Limb (tissue), 2 donors: Measurements from ENCODE around the gene LCLAT1.
"Not testable (repeated sequence)": the region's sequence is repeated elsewhere in the genome, so short reads cannot be mapped to it uniquely, and the experiment has no call there.

Experiments
- DNase-seq, 2 donors: peaks; one replicate each; pipeline ENCODE4 v3.0.0-alpha.2; 2016; ENCODE audit errors: extremely low spot score in 2 of 2

The LCLAT1 gene

DNA sequence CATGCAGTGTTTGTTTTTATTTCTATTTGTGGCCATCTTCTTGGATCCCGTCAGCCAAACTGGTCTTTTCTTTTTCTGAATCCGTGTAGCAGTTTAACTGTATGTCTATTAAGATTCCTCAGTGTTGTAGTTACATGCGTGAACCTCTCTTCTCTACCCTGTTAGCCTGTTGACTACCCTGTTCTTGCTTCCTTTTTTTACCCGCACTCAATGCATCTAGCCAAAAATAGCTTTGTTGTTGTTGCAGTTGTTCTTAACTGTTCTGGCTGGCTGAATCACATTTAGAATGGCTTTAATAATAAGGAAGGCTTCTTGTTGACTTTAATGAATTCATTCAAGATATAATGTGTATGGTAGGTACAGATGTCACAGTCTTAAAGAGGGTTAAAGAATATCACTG lies 137.1 kb downstream of the LCLAT1 start:
- no peak for DNase-seq

GRCh38 chr2:30588994-30589393 lies 141.9 kb downstream of the LCLAT1 start:
- no peak for DNase-seq

DNA sequence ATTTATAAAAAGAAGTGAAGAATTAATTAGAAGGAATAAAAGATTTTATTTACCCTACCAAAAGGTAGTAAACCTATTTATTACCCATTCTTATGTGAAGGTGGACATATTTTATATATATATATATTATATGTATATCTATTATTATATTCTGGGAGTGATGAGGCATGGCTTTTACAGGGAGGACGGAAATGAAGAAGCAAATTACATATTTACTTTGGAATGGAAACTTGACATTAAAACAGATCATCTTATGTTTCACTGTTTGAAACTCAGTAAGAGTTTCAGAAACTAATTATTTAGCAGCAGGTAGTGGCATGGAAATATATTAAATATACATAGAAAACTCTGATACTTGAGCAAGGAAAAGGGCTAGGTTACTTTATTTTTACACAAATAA lies 143.4 kb downstream of the LCLAT1 start:
- no peak for DNase-seq

DNA sequence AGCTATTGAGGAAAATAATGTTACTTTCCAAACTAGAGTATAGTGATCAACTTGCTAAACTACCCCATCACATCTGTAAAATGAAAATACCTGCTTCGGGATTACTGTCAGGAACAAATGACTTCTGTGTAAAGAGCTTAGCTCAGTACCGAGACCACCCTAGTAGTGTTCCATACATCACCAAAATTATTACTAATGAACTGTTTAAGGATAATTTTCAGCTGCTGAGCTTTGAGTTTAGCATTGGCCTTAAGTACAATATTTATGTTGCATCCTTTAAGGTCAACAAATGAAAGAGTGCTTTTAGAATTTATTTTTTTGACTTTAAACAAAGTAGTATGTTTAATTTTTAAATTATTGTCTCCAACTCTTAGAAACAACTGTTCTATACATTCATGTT lies 144.1 kb downstream of the LCLAT1 start:
- no peak for DNase-seq

GRCh38 chr2:30601375-30601774 lies 154.3 kb downstream of the LCLAT1 start:
- no peak for DNase-seq

DNA sequence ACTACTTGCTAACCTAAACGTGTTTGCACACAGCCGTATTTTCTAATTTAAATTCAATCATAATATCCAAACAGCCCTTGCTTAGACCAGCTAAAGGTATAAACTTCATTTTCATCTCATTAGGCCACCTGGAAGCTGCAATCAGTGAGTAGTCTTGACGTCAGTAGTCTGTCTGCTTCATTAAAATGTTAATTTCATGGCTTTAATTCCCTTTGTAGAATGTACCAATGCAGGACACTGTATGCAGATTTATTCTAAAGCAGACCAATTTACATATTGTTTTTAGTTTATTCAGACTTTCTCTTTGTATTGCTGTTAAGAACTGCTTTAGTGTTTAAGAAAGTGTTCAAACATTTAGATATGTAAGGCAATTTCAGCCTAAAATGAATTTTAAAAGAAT lies 158.2 kb downstream of the LCLAT1 start:
- DNase-seq = no peak

DNA sequence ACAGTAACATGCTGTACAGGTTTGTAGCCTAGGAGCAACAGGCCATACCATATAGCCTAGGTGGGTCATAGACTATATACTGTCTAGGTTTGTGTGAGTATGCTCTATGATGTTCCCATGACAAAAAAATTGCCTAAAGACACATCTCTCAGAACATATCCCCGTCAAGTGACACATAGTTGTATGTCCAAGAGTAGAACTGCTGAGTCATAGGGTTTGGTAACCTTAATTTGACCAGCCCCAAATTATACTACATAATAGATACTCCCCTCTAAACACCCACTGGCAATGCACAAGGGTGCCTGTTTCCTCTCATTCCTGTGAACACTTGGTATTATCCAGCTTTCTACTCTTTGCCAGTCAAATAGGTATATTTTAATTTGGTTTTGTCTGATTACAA lies 161.6 kb downstream of the LCLAT1 start:
- DNase-seq = no peak

- DNase-seq = no peak
Observed at GRCh38 chr2:30611583-30611982, 164.5 kb downstream of the LCLAT1 start.

- no peak for DNase-seq
Observed at GRCh38 chr2:30612371-30612770, 165.3 kb downstream of the LCLAT1 start.

- no peak for DNase-seq
Observed at GRCh38 chr2:30613001-30613400, 166.0 kb downstream of the LCLAT1 start.

DNA sequence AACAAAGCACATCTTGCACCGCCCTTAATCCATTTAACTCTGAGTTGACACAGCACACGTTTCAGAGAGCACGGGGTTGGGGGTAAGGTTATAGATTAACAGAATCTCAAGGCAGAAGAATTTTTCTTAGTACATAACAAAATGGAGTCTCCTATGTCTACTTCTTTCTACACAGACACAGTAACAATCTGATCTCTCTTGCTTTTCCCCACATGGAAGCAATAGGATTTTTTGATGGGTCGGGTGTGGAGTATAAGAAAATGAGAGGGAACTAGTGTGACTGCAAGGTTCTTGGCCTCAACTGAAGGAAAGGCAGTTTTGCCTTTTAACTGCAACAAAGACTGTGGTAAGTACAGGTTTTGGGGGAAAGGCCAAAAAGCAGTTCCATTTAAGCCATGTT lies 167.2 kb downstream of the LCLAT1 start:
- not testable (repeated sequence) for DNase-seq

GRCh38 chr2:30615926-30616325 lies 168.9 kb downstream of the LCLAT1 start:
- no peak for DNase-seq

GRCh38 chr2:30620102-30620501 lies 173.1 kb downstream of the LCLAT1 start:
- DNase-seq = no peak

- DNase-seq = no peak
Observed at GRCh38 chr2:30621836-30622235, 174.8 kb downstream of the LCLAT1 start.

GRCh38 chr2:30622452-30622851 lies 175.4 kb downstream of the LCLAT1 start:
- DNase-seq = no peak

- no peak for DNase-seq
Observed at GRCh38 chr2:30625276-30625675, 178.2 kb downstream of the LCLAT1 start.

- DNase-seq = no peak
Observed at GRCh38 chr2:30625701-30626100, 178.7 kb downstream of the LCLAT1 start.

- DNase-seq = no peak
Observed at GRCh38 chr2:30626397-30626796, 179.4 kb downstream of the LCLAT1 start.

DNA sequence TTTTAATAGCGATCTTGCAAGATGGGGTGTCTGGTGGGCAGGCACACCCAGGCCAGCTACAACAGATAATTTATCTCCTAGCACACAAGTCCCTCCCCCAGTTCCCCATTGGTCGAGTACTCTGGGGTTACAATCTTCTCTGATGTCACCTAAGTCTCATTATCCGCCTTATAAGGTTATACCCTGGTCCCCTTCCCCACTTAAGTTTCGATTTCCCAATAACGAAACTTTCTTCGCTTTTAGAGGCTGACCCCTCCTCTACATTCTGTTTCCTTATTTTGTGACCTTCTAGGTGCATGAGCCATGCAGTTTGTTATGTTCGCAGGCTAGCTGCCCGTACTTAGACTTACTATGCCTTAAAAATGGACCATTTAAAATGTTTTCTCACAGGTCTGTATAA lies 180.1 kb downstream of the LCLAT1 start:
- DNase-seq = no peak

DNA sequence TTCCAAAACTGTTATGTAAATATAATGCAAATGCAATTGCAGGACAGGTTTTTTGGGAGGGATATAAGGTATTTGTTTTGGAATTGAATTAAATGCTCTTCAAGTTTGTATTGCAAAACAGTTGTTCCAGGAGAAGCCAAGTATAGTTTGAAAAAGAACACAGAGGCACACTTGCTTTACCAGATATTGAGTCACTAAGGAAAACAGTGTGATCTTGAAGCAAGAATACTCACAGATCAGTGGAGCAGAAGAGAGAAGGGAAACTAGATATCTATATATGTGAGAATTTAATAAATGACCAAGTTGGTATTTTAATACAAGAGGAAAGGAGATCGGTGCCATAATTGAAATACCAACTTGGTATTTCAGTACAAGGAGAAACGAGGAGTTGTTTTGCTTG lies 181.3 kb downstream of the LCLAT1 start:
- DNase-seq = no peak

DNA sequence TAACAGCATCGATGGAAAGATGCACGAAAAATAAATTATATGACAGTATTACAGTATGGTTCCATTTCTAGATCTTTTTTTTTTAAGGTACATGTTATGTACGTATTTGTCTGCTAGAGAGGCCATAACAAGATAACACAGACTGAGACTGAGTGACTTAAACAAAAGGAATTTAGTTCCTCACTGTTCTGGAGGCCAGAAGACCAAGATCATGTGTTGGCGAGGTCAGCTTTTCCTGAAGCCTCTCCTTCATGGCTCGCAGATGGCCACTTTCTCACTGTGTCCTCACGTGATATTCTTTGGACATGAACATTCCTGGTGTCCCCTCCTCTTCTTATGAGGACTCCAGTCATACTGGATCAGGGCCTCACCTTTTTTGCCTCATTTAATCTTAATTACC lies 182.8 kb downstream of the LCLAT1 start:
- DNase-seq = no peak

DNA sequence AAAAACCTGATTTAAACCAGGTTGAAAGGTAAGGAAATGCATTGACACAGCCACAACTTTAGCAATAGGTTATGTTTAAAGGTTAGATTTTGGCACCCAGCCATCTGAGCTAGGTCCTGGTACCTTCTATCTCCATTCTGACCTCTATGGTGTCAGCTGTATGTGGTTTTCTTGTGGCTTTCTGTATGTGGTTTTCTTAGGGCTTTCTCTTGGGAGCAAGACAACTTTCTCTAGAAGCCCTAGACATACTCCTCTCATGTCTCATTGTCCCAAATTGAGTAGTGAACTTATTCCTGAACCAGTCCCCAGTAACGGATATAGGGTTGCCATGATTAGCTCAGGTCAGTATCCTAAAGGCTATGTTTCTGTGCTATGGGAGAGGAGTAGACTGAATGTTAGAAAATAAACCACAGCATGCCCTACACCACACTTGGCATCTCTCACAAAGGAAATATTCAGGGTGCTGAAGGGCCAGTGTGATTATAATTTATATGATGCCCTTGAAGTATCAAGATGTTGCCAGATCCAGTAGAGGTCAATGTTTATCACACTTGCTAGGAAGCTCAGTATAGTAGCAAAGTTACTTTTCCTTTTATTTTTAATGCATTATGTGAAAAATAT lies 184.1 kb downstream of the LCLAT1 start:
- DNase-seq = no peak

DNA sequence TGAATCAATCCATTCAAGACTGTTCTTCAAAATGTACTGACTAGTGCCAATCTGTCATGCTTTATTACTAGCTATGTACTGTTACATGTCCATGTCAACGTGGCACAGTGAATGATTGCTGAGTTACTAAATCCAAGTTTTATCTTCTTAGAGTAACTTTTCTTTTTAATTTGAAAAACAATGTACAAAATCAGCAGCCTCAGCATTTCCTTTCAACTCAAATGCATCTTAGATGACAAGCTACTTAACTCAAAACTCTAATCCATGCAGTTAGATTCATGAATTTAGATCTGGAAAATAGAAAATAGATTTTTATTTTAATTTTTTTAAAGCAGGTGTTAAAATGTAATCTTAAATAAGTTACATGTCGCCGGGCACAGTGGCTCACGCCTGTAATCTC lies 186.0 kb downstream of the LCLAT1 start:
- no peak for DNase-seq

GRCh38 chr2:30636311-30636710 lies 189.3 kb downstream of the LCLAT1 start:
- no peak for DNase-seq
